Stimulated activated CD8-positive, alpha-beta memory T cell treated with anti-CD3 and anti-CD28 coated beads, Interleukin-4, amount 100 ng/mL, for 4 hours (primary cell): ENCODE measurements around the gene ZNF331.

Experiments used
- DNase-seq, 2 donors: peaks; one replicate each; pipeline ENCODE4 v3.0.0-alpha.2; 2020; ENCODE audit warnings: low read depth in 2 of 2, low spot score in 1 of 2

Gene ZNF331

GRCh38 chr19:53555352-53555751 lies 17.4 kb downstream of the ZNF331 start:
- DNase-seq: no peak

GRCh38 chr19:53571339-53571738 lies 33.4 kb downstream of the ZNF331 start:
- DNase-seq: no peak

- DNase-seq: no peak
These were observed 39.2 kb downstream of the ZNF331 start for GRCh38 chr19:53576941-53577653.

- no peak for DNase-seq
These were observed 40.0 kb downstream of the ZNF331 start for GRCh38 chr19:53577968-53578367.

- DNase-seq: no peak
These were observed 41.6 kb downstream of the ZNF331 start for GRCh38 chr19:53579518-53579917.

- no peak for DNase-seq
These were observed 43.2 kb downstream of the ZNF331 start for GRCh38 chr19:53580871-53581835.

GRCh38 chr19:53581871-53582279 lies 43.9 kb downstream of the ZNF331 start:
- no peak for DNase-seq

GRCh38 chr19:53583181-53583580 lies 45.2 kb downstream of the ZNF331 start:
- DNase-seq: no peak

GRCh38 chr19:53586277-53586691 lies 48.3 kb downstream of the ZNF331 start:
- DNase-seq: no peak

GRCh38 chr19:53594811-53595509 lies 57.0 kb downstream of the ZNF331 start:
- DNase-seq: no peak

- DNase-seq: no peak
These were observed 57.5 kb downstream of the ZNF331 start for GRCh38 chr19:53595510-53595867.

GRCh38 chr19:53596056-53596455 lies 58.1 kb downstream of the ZNF331 start:
- DNase-seq: no peak

GRCh38 chr19:53597023-53597422 lies 59.1 kb downstream of the ZNF331 start:
- DNase-seq: no peak

- DNase-seq: no peak
These were observed 60.4 kb downstream of the ZNF331 start for GRCh38 chr19:53598361-53598760.

- DNase-seq: no peak
These were observed 62.3 kb downstream of the ZNF331 start for GRCh38 chr19:53600217-53600616.

GRCh38 chr19:53606031-53606430 lies 68.1 kb downstream of the ZNF331 start:
- no peak for DNase-seq

- no peak for DNase-seq
These were observed 70.4 kb downstream of the ZNF331 start for GRCh38 chr19:53608381-53608780.

GRCh38 chr19:53612762-53613526 lies 75.0 kb downstream of the ZNF331 start:
- DNase-seq: no peak

- no peak for DNase-seq
These were observed 84.2 kb downstream of the ZNF331 start for GRCh38 chr19:53621885-53622740.
